Measurements from ENCODE around the gene MPRIP. TPM values are rescaled to one million over a fixed set of nuclear protein-coding genes. Genes with fewer than 3 reads are reported as not detected.

The MPRIP gene
- total RNA-seq, 1 experiment from 2014 or later, result 258 TPM

DNA sequence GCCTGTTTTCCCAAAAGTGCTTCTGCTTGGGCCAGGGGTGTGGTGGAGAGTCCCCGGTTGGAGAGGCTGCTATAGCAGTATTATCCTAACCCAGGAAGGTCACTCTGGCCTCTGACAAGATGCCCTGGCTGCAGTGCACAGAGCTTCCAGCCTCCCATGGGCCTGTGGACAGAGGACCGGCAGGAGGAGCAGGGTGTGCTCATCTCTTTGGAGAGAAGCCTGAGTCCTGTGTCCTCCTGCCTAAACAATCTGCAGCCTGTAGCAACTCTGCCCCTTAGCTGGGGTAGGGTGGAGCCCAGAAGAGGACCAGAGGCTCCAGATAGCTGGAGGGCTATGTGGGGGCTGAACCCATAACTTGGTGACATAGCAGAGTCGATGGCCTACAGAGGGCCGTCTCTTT is 78.0 kb downstream of the MPRIP start:
- ChIA-PET POLR2A (no interaction called here), CTCF (no interaction called here), RAD21 (ENCODE audit: low non-redundant PET in 1 of 2, low total read pairs in 2 of 2, uncharacterized antibody in 2 of 2, unreplicated experiment in 2 of 2) (no interaction called here)
- no TSS peak for BruUV-seq (replicated peaks)
- H3K27me3 ChIP-seq (ENCODE audit: insufficient read depth, low read length), result no peaks in the 10 kb centered on the region
- no peak overlapping the region for H3K9ac ChIP-seq (ENCODE audit: low read length)
- intact Hi-C loops (cut with micrococcal nuclease), result no loop called here
- ATAC-seq, result no peak
- H3K9me3 ChIP-seq (ENCODE audit: control insufficient read depth in 1 of 2, insufficient read depth in 1 of 2, low read depth in 1 of 2, low read length in 2 of 2), result no peaks in the 10 kb centered on the region
- H3K4me2 ChIP-seq (ENCODE audit: low read length), result no peak overlapping the region
- H3K9me2 ChIP-seq (ENCODE audit: insufficient read depth), result no peaks in the 10 kb centered on the region
- H4K20me1 ChIP-seq (ENCODE audit: insufficient read depth), result peaks cover 3% of the 10 kb centered on the region; the same call in 1 of the 2 replicates
- peaks cover 94% of the 10 kb centered on the region for H3K79me2 ChIP-seq (ENCODE audit: insufficient read depth, low read length)
- H3K4me3 ChIP-seq (replicated peaks in 1 of 2; ENCODE audit: low read depth in 1 of 2, low read length in 2 of 2), result no peak overlapping the region
- DNase-seq (ENCODE audit: low read depth, low spot score), result no peak
- no peak for TF ChIP-seq ZNF274 (IDR thresholded peaks at IDR 0.05; ENCODE audit: low read depth, low read length)
- no peak for TF ChIP-seq RAD21 (IDR thresholded peaks at IDR 0.05; ENCODE audit: low read depth)
- no peak for TF ChIP-seq EZH2 (IDR thresholded peaks at IDR 0.05)
- no peak for TF ChIP-seq SIN3A (IDR thresholded peaks at IDR 0.05; ENCODE audit: low read depth)
- no peak for TF ChIP-seq ZFX (IDR thresholded peaks at IDR 0.05)
- TF ChIP-seq YY1 (IDR thresholded peaks at IDR 0.05; ENCODE audit: extremely low read depth, insufficient replicate concordance, low read depth, low read length), result no peak
- H3K27ac ChIP-seq (ENCODE audit: low read depth, low read length), result no peak overlapping the region
- no peak overlapping the region for H2AFZ ChIP-seq (ENCODE audit: low read depth, low read length, poor library complexity, severe bottlenecking)
- H3K36me3 ChIP-seq (ENCODE audit: control insufficient read depth in 1 of 2, insufficient read depth in 2 of 2, low read length in 2 of 2), result no peaks in the 10 kb centered on the region; a peak in 1 of 4 replicates
- peaks cover 0 to 16% of the 10 kb centered on the region in 2 experiments; a peak in 1 of 4 replicates for H3K4me1 ChIP-seq (ENCODE audit: control insufficient read depth in 1 of 2, insufficient read depth in 2 of 2, low read length in 2 of 2)

DNA sequence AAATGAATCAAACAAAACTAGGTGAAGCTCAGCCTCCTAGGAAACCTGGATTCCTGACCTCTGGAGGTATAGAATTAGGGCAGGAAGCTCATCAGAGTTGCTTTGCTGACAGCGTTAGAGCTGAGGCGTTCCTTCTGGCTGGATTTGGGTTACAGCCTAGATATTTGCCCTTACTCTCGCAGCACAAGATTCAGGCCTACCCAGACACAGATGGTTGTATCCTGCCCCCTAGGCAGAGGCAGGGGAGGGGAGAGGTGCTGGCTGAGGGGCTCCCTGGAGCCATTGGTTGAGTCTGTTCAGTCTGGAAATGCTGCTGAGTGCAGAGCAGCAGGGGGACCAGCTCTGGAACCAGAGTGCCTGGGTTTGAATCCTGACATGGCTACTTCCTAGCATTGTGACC is 78.4 kb downstream of the MPRIP start:
- H3K36me3 ChIP-seq (ENCODE audit: control insufficient read depth in 1 of 2, insufficient read depth in 2 of 2, low read length in 2 of 2), result no peaks in the 10 kb centered on the region; a peak in 1 of 4 replicates
- ChIA-PET RAD21 (ENCODE audit: low non-redundant PET in 1 of 2, low total read pairs in 2 of 2, uncharacterized antibody in 2 of 2, unreplicated experiment in 2 of 2) (no interaction called here), POLR2A (no interaction called here), CTCF (no interaction called here)
- H3K79me2 ChIP-seq (ENCODE audit: insufficient read depth, low read length), result peaks cover 93% of the 10 kb centered on the region
- BruUV-seq (replicated peaks), result no TSS peak
- peaks cover 3% of the 10 kb centered on the region; the same call in 1 of the 2 replicates for H4K20me1 ChIP-seq (ENCODE audit: insufficient read depth)
- H3K4me1 ChIP-seq (ENCODE audit: control insufficient read depth in 1 of 2, insufficient read depth in 2 of 2, low read length in 2 of 2), result peaks cover 0 to 16% of the 10 kb centered on the region in 2 experiments; a peak in 1 of 4 replicates
- H3K4me3 ChIP-seq (replicated peaks in 1 of 2; ENCODE audit: low read depth in 1 of 2, low read length in 2 of 2), result no peak overlapping the region
- no peaks in the 10 kb centered on the region for H3K9me2 ChIP-seq (ENCODE audit: insufficient read depth)
- no peak overlapping the region for H3K27ac ChIP-seq (ENCODE audit: low read depth, low read length)
- H2AFZ ChIP-seq (ENCODE audit: low read depth, low read length, poor library complexity, severe bottlenecking), result no peak overlapping the region
- ATAC-seq, result no peak
- intact Hi-C loops (cut with micrococcal nuclease), result no loop called here
- no peaks in the 10 kb centered on the region for H3K9me3 ChIP-seq (ENCODE audit: control insufficient read depth in 1 of 2, insufficient read depth in 1 of 2, low read depth in 1 of 2, low read length in 2 of 2)
- DNase-seq (ENCODE audit: low read depth, low spot score), result no peak
- H3K4me2 ChIP-seq (ENCODE audit: low read length), result no peak overlapping the region
- no peaks in the 10 kb centered on the region for H3K27me3 ChIP-seq (ENCODE audit: insufficient read depth, low read length)
- H3K9ac ChIP-seq (ENCODE audit: low read length), result no peak overlapping the region
- TF ChIP-seq, protein P1, sequence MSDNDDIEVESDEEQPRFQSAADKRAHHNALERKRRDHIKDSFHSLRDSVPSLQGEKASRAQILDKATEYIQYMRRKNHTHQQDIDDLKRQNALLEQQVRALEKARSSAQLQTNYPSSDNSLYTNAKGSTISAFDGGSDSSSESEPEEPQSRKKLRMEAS (IDR thresholded peaks at IDR 0.05), result no peak
- TF ChIP-seq RAD21 (IDR thresholded peaks at IDR 0.05; ENCODE audit: low read depth), result no peak
- TF ChIP-seq, protein P2, sequence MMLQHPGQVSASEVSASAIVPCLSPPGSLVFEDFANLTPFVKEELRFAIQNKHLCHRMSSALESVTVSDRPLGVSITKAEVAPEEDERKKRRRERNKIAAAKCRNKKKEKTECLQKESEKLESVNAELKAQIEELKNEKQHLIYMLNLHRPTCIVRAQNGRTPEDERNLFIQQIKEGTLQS (IDR thresholded peaks at IDR 0.05), result no peak
- TF ChIP-seq, protein P3, sequence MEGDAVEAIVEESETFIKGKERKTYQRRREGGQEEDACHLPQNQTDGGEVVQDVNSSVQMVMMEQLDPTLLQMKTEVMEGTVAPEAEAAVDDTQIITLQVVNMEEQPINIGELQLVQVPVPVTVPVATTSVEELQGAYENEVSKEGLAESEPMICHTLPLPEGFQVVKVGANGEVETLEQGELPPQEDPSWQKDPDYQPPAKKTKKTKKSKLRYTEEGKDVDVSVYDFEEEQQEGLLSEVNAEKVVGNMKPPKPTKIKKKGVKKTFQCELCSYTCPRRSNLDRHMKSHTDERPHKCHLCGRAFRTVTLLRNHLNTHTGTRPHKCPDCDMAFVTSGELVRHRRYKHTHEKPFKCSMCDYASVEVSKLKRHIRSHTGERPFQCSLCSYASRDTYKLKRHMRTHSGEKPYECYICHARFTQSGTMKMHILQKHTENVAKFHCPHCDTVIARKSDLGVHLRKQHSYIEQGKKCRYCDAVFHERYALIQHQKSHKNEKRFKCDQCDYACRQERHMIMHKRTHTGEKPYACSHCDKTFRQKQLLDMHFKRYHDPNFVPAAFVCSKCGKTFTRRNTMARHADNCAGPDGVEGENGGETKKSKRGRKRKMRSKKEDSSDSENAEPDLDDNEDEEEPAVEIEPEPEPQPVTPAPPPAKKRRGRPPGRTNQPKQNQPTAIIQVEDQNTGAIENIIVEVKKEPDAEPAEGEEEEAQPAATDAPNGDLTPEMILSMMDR (IDR thresholded peaks at IDR 0.05 in 2 of 3, conservative IDR thresholded peaks at IDR 0.05 in 1 of 3; ENCODE audit: borderline replicate concordance in 1 of 3, insufficient read depth in 1 of 3, low read depth in 2 of 3, low read length in 2 of 3), result no peak
- no peak for TF ChIP-seq SP1 (IDR thresholded peaks at IDR 0.05; ENCODE audit: low read depth)
- no peak for TF ChIP-seq TCF7L2 (IDR thresholded peaks at IDR 0.05; ENCODE audit: borderline replicate concordance, extremely low read depth, insufficient read depth, insufficient read length)
- TF ChIP-seq ZFX (IDR thresholded peaks at IDR 0.05), result no peak
- TF ChIP-seq POLR2A (IDR thresholded peaks at IDR 0.05; ENCODE audit: borderline replicate concordance, extremely low read depth, insufficient read depth, insufficient read length), result no peak
- TF ChIP-seq EGR1 (IDR thresholded peaks at IDR 0.05; ENCODE audit: low read depth), result no peak
- no peak for TF ChIP-seq ELF1 (IDR thresholded peaks at IDR 0.05; ENCODE audit: borderline replicate concordance, low read depth)
- no peak for TF ChIP-seq EZH2phosphoT487 (IDR thresholded peaks at IDR 0.05; ENCODE audit: borderline replicate concordance)
- TF ChIP-seq CEBPB (IDR thresholded peaks at IDR 0.05; ENCODE audit: low read depth), result no peak
- TF ChIP-seq POLR2AphosphoS5 (IDR thresholded peaks at IDR 0.05; ENCODE audit: low read depth, low read length), result no peak
- TF ChIP-seq YY1 (IDR thresholded peaks at IDR 0.05; ENCODE audit: extremely low read depth, insufficient replicate concordance, low read depth, low read length), result no peak
